Testis (tissue), 3 donors: ENCODE data around the gene FILIP1L. TPM values are rescaled to one million over a fixed set of nuclear protein-coding genes. Genes with fewer than 3 reads are reported as not detected.

Source experiments
- DNase-seq: peaks from one replicate; pipeline ENCODE4 v3.0.0-alpha.2; 2019
- H3K27ac ChIP-seq, 2 donors: fragments of 200-600 bp; sonication (generic); one replicate each; pipeline ENCODE4 v1.5.1; 2019
- H3K27me3 ChIP-seq: fragments of 200-600 bp; sonication (generic); one replicate; pipeline ENCODE4 v1.5.1; 2019
- H3K36me3 ChIP-seq: fragments of 200-600 bp; sonication (generic); one replicate; pipeline ENCODE4 v1.5.1; 2017; ENCODE audit warnings: low read depth; ENCODE audit errors: missing control alignments
- H3K4me1 ChIP-seq: fragments of 200-600 bp; sonication (generic); one replicate; pipeline ENCODE4 v1.5.1; 2019
- H3K4me3 ChIP-seq, 2 donors: fragments of 200-600 bp; sonication (generic); one replicate each; pipeline ENCODE4 v1.5.1; 2017 to 2019
- H3K9me3 ChIP-seq: fragments of 200-600 bp; sonication (generic); one replicate; pipeline ENCODE4 v1.5.1; 2017
- POLR2A ChIP-seq: fragments of 450-650 bp; IDR thresholded peaks from one replicate; pipeline ENCODE4 v1.6.1; 2017; ENCODE audit warnings: antibody characterized with exemption, mild to moderate bottlenecking, moderate library complexity
- WGBS, 2 donors: methylation state at CpG; one replicate each; pipeline ENCODE4 v1.1.5; 2018; 5-methylcytosine and 5-hydroxymethylcytosine counted together
- intact Hi-C: fragments of 100-400 bp; cut with DNase I; formaldehyde crosslinking; loops from one replicate; pipeline ENCODE4 v1.15.1; 2023; ENCODE audit warnings: low total_unique reads
- polyA plus RNA-seq: library from polyadenylated mRNA; stranded (reverse); fragments of 350-450 nt; fragmentation: Illumina TruSeq; extraction: RNeasy Lipid Tissue Mini Kit (QIAGEN cat#74804); gene quantifications from one replicate; pipeline ENCODE4 v1.2.3, GENCODE V29; 2014; ENCODE audit warnings: low read depth, low replicate concordance; ENCODE audit not compliant: insufficient read depth
- total RNA-seq, 2 donors: library from RNA; depleted of rRNA; stranded (reverse); fragments of >200 nt; gene quantifications; one replicate each; pipeline ENCODE4 v1.2.3, GENCODE V29; 2016
- TF ChIP-seq, protein P1 (sequence below), 3 experiments: fragments of 450-650 bp in 2 of 3; fragments of 200-600 bp in 1 of 3; sonication (generic) in 1 of 3; IDR thresholded peaks; one replicate each; pipeline ENCODE4 v1.5.1; 2016 to 2019; ENCODE audit warnings: antibody characterized with exemption in 3 of 3, mild to moderate bottlenecking in 2 of 3, moderate library complexity in 1 of 3

Gene FILIP1L
- total and polyA plus RNA-seq, 3 donors from 2014 or later, result 16.5 to 20.1 (median 16.7) TPM

DNA sequence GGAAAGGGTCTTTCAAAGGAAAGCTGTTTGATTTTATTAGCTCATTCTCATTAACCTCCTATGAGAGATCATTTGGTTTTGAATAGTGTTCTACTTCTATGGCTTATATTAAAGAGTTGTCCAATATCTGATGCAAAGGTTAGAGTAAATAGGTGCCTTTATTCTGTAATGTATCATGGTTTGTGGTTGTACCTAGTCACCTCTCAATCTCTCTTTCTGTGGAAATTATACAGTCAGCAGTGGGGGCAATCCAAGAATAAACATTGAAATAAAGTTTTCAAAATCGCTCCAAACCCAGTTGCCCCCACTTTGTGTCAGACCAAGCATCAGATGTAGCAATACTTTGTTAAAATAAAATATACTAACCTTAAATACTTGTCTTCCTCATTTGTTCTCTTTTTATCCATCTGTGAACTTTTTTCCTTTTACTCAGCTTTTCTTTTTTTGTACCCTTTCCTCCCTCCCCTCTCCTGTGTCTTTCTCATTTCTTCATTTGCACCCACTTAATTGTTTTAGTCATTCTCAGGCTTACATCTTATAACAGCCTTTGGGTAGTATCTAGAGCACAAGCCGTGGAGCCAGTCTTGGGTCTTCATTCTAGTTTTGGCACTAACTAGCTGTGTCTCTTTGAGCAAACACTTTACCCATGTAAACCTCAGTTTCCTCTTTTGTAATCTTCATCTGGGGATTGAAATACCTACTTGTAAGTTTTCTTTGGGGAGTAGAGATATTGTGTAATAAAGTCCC lies 279.9 kb downstream of the FILIP1L start:
- Histone ChIP-seq H3K4me3 (no peak overlapping the region), H3K36me3 (no peaks in the 10 kb centered on the region), H3K4me1 (no peaks in the 10 kb centered on the region), H3K27me3 (no peaks in the 10 kb centered on the region), H3K9me3 (no peaks in the 10 kb centered on the region), H3K27ac (no peak overlapping the region)
- no peak for TF ChIP-seq POLR2A
- TF ChIP-seq, protein P1, sequence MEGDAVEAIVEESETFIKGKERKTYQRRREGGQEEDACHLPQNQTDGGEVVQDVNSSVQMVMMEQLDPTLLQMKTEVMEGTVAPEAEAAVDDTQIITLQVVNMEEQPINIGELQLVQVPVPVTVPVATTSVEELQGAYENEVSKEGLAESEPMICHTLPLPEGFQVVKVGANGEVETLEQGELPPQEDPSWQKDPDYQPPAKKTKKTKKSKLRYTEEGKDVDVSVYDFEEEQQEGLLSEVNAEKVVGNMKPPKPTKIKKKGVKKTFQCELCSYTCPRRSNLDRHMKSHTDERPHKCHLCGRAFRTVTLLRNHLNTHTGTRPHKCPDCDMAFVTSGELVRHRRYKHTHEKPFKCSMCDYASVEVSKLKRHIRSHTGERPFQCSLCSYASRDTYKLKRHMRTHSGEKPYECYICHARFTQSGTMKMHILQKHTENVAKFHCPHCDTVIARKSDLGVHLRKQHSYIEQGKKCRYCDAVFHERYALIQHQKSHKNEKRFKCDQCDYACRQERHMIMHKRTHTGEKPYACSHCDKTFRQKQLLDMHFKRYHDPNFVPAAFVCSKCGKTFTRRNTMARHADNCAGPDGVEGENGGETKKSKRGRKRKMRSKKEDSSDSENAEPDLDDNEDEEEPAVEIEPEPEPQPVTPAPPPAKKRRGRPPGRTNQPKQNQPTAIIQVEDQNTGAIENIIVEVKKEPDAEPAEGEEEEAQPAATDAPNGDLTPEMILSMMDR (IDR thresholded peaks at IDR 0.05), result no peak
- DNase-seq, result no peak
- WGBS, 2 donors, result 92 to 96% methylated on average over 2 of the region's 2 CpGs
- intact Hi-C loops, result loop anchor here (5.0 kb wide), 1 partner anchor 418 kb away; no protein-coding TSS in a partner anchor

DNA sequence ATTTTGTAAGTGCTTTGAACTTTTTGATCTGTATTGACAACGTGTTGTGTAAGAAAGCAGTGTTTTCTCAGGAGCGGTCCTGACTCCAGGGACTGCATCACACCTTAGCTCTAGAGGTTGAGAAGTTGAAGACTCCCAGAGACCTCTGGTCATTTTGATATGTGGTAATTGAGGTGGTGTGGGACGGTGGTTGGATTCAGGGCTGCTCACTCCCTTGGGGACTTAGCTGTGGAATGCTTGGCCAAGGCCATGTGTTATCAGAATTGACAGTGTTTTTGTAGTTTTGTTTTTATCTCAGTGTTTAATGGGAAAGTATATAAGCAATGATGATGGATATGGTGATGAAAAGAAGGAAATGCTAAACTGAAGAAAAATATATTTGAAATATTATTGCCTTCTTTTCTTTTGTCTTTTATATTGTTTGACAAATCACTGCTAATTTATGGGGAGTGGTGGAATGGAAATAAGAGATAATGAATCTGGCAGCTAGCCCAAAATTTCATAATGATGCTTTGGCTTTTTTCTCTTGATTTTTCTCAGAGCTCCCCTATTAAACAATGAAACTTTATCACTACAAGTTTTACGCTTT lies 280.6 kb downstream of the FILIP1L start:
- Histone ChIP-seq H3K4me3 (no peak overlapping the region), H3K4me1 (no peaks in the 10 kb centered on the region), H3K36me3 (no peaks in the 10 kb centered on the region), H3K27ac (no peak overlapping the region), H3K27me3 (no peaks in the 10 kb centered on the region), H3K9me3 (no peaks in the 10 kb centered on the region)
- DNase-seq, result no peak
- intact Hi-C loops, result loop anchor here (5.0 kb wide), 1 partner anchor 419 kb away; no protein-coding TSS in a partner anchor
- 50 to 56% methylated on average over 4 of the region's 4 CpGs for WGBS, 2 donors
- TF ChIP-seq, protein P1 (IDR thresholded peaks at IDR 0.05), result no peak
- no peak for TF ChIP-seq POLR2A

DNA sequence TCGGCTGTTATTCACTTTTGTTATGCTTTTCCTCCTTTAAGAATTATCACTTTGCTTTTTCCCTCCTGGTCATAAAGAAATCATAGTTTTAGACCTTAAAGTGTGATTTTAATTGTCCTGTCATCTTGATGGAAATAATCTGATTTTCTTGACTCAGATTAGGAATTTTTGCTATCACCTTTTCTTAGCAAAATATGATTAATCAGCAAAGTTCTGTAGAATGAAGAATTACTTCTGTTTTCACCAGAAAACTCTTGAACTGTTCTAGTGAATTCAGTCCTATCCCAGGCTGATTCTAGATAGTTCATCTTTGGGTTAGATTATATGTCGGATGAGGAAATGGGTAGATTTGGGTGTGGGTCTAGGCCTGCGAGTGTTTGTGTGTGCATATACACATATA lies 284.5 kb downstream of the FILIP1L start:
- Histone ChIP-seq H3K4me3 (no peak overlapping the region), H3K27ac (no peak overlapping the region), H3K36me3 (no peaks in the 10 kb centered on the region), H3K9me3 (no peaks in the 10 kb centered on the region), H3K27me3 (no peaks in the 10 kb centered on the region), H3K4me1 (no peaks in the 10 kb centered on the region)
- intact Hi-C loops, result loop anchor here (5.0 kb wide), 1 partner anchor 422 kb away; no protein-coding TSS in a partner anchor
- DNase-seq, result no peak
- TF ChIP-seq, protein P1 (IDR thresholded peaks at IDR 0.05), result no peak
- TF ChIP-seq POLR2A, result no peak
- 95 to 97% methylated on average over 3 of the region's 3 CpGs for WGBS, 2 donors

DNA sequence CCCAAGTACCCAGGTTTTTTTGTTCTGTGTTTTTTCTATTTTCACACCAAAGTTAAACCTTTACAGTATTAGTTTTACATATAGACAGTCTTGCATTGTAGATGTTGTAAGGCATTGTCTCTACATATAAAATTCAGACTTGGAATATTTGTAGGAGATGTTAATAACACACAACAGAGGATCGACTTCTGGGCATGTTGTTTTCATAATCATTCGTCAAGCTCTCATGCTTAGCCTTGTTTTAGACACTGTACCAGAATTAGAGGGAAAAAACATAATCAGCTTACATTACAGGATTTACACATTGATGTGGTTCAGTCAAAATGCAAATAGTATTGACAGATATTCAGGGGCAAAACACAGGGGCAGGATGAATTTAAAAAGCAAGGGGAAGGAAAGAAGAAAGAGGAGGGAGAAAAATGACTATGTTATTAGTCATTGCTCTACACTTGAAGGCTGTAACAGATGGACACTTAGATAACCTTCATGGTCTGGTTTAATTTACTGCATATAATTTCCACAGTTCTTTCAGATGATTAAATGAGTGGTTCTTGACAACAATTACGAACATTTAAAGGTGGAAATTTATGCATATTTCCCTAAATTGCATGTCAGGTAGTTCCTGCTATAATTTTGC lies 289.2 kb downstream of the FILIP1L start:
- Histone ChIP-seq H3K36me3 (no peaks in the 10 kb centered on the region), H3K4me3 (no peak overlapping the region), H3K27ac (no peak overlapping the region), H3K27me3 (no peaks in the 10 kb centered on the region), H3K4me1 (no peaks in the 10 kb centered on the region), H3K9me3 (no peaks in the 10 kb centered on the region)
- TF ChIP-seq POLR2A, result no peak
- TF ChIP-seq, protein P1 (IDR thresholded peaks at IDR 0.05), result no peak
- 84 to 86% methylated on average over 3 of the region's 3 CpGs for WGBS, 2 donors
- no peak for DNase-seq
- intact Hi-C loops, result no loop called here
